ENCODE measurements around the gene PIM3. TPM values are rescaled to one million over a fixed set of nuclear protein-coding genes. Genes with fewer than 3 reads are reported as not detected.

The PIM3 gene
- total RNA-seq, 3 donors from 2014 or later, result 426 to 498 (median 461) TPM

DNA sequence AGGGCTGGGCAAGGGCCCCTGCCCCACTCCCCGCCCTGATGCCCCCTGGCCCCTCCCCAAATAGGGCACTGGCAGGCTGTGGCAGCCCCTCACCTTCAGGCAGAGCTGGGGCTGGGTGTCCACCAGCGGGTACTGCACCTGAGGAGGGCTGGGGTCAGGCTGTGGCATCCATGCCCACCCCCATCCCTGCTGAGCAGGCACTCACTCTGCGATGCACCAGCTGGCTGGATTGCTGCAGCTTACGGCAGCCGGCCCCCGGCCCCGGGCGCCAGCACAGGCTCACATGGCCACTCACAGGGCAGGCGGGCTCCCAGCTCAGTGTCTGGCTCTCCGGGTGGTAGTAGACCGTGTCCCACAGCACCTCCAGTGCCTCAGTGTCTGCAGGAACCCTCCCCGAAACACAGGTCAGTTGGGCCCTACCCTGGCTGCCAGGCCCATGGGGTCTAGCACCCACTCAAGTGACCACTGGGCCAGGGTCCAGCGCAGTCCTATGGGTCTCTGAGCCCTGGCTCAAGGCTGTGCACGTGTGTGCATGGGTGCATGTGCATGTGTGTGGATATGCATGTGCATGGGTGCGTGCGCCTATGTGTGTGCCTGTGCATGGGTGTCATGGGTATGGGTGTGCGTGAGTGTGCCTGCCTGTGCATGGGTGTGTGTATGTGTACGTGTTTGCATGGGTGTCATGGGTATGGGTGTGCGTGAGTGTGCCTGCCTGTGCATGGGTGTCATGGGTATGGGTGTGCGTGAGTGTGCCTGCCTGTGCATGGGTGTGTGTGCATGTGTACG is 37.6 kb downstream of the PIM3 start:
- H3K4me3 Mint-ChIP-seq, result no peak overlapping the region
- no peak for ATAC-seq
- DNase-seq, result no peak
- H3K27me3 Mint-ChIP-seq (ENCODE audit: low read depth), result peaks cover 11% of the 10 kb centered on the region
- H3K36me3 Mint-ChIP-seq (ENCODE audit: insufficient read depth), result no peaks in the 10 kb centered on the region
- H3K4me1 Mint-ChIP-seq (ENCODE audit: low read depth), result peaks cover 6% of the 10 kb centered on the region
- H3K9me3 Mint-ChIP-seq, result no peaks in the 10 kb centered on the region

DNA sequence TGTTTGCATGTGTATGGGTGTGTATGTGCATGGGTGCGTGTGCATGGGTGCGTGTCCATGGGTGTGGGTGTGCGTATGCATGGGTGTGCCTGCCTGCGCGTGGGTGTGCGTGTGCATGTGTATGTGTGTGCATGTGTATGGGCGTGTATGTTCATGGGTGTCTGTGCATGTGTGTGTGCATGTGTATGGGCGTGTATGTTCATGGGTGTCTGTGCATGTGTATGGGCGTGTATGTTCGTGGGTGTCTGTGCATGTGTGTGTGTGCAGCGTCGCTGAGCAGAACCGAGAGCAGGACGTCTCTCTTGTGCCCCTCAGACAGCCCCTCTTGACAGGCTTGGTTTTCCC is 38.1 kb downstream of the PIM3 start:
- no peak overlapping the region for H3K4me3 Mint-ChIP-seq
- H3K27me3 Mint-ChIP-seq (ENCODE audit: low read depth), result peaks cover 11% of the 10 kb centered on the region
- ATAC-seq (no peak), DNase-seq (no peak)
- H3K36me3 Mint-ChIP-seq (ENCODE audit: insufficient read depth), result no peaks in the 10 kb centered on the region
- H3K4me1 Mint-ChIP-seq (ENCODE audit: low read depth), result peaks cover 2% of the 10 kb centered on the region
- H3K9me3 Mint-ChIP-seq, result no peaks in the 10 kb centered on the region

DNA sequence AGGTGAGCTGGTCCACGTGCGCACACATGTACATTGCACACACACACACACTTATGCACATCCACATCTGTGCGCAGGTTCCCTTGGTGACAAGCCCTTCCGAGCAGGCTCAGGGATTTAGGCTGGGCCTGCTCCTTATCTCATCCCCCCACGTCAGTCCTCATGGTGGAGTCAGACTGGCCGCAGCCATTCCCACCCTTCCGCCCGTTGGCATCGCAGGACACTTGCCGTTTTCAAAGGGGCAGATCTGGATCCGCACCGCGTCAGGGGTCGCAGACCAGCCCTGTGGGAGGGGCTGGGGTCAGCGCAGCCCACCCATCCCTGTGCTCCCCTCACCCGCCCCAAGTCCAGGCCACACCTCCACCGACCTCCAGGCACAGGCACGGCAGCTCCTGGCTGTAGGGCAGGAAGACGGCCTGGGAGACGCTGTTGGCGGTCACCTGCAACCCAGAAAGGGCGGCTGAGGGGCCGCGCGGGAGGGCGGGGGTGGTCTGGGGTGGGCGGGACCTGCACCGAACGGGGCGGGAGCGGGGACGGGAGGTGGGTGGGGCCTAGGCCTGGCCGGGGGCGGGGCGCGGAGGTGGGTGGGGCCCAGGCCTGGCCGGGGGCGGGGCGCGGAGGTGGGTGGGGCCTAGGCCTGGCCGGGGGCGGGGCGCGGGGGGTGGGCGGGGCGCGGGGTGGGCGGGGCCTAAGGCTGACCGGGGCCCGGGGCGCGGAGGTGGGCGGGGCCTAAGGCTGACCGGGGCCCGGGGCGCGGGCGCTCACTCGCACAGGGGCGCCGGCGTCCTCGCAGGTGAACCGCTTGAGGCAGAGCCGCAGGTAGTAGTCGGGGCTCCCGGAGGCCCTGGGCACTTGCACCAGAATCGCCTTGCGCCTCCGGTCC is 38.7 kb downstream of the PIM3 start:
- Mint-ChIP-seq H3K27me3 (ENCODE audit: low read depth) (peaks cover 11% of the 10 kb centered on the region), H3K9me3 (no peaks in the 10 kb centered on the region), H3K4me1 (ENCODE audit: low read depth) (peaks cover 2% of the 10 kb centered on the region), H3K4me3 (no peak overlapping the region), H3K36me3 (ENCODE audit: insufficient read depth) (no peaks in the 10 kb centered on the region)
- peak; percentile 57 to 69 for ATAC-seq
- DNase-seq, result no peak

DNA sequence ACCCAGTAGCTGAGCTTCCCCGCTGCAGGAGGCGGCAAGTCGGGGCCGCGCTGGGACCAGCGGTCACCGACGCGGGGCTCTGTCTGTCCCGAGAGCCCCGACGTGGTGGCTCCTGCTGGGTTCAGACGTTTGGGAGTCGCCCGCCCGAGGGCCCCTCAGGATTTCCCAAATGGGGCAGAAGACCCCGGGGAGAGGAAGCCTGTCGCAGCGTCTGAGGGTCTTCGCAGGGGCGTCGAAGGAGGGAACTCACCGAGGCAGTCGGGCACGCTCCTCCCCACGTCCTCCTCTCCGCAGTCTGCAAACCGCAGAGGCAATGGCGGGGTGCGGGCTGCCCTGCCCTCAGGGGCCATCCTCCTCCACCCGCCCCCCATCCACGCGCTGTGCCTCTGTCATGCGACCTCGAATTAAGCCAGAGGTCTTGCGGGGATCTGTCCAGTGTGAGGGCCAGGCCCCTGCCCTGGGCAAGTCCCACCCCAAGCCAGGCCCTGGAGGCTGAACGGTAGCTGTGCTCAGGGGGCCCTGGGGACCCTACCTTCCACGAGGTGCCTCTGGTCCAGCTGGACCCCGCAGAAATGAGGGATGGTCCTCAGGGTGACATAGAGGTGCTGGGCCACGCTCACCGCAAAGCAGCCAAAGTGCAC is 39.5 kb downstream of the PIM3 start:
- Mint-ChIP-seq H3K9me3 (no peaks in the 10 kb centered on the region), H3K36me3 (ENCODE audit: insufficient read depth) (no peaks in the 10 kb centered on the region), H3K27me3 (ENCODE audit: low read depth) (peaks cover 11% of the 10 kb centered on the region), H3K4me1 (ENCODE audit: low read depth) (peaks cover 5% of the 10 kb centered on the region), H3K4me3 (no peak overlapping the region)
- ATAC-seq, result no peak
- no peak for DNase-seq

DNA sequence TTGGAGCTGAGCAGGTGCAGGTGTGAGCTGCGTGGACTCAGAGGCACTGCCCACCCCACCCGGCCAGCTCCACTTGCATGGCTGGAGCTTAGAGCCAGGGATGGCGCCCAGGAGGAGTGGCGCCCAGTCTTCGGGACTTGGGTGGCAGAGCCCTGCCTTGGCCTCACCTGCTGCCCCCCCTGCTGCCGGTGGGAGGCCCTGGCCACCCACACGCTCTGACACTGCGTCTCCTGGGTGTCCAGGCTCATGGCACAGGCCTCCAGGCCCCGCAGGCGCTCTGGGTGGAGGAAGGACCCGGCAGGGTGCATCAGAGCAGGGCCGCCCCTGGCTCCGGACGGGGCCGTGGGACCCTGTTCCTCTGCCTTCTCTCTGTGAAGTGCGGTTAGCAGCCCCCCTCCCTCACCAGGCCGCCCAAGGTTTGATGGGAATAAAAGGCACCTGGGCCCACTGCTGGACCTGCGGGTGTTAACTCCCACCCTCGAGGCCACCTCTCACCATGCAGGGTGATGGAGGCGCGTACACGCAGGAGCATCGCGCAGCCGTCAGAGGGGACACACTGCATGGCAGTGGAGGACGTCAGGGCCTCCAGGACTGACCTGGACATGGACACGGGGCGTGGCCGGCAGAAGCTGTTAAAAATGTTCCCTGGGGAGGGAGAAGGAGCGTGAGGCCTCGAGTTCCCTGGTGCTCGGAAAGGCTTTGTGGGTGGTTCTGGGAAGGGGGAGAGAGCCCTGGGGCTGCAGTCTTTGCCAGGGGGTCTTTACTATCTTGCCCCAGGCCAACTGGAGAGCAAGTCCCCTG is 40.2 kb downstream of the PIM3 start:
- no peak overlapping the region for H3K4me3 Mint-ChIP-seq
- H3K36me3 Mint-ChIP-seq (ENCODE audit: insufficient read depth), result no peaks in the 10 kb centered on the region
- peaks cover 7% of the 10 kb centered on the region for H3K4me1 Mint-ChIP-seq (ENCODE audit: low read depth)
- H3K9me3 Mint-ChIP-seq, result no peaks in the 10 kb centered on the region
- DNase-seq, result no peak
- peaks cover 13% of the 10 kb centered on the region for H3K27me3 Mint-ChIP-seq (ENCODE audit: low read depth)
- no peak for ATAC-seq

DNA sequence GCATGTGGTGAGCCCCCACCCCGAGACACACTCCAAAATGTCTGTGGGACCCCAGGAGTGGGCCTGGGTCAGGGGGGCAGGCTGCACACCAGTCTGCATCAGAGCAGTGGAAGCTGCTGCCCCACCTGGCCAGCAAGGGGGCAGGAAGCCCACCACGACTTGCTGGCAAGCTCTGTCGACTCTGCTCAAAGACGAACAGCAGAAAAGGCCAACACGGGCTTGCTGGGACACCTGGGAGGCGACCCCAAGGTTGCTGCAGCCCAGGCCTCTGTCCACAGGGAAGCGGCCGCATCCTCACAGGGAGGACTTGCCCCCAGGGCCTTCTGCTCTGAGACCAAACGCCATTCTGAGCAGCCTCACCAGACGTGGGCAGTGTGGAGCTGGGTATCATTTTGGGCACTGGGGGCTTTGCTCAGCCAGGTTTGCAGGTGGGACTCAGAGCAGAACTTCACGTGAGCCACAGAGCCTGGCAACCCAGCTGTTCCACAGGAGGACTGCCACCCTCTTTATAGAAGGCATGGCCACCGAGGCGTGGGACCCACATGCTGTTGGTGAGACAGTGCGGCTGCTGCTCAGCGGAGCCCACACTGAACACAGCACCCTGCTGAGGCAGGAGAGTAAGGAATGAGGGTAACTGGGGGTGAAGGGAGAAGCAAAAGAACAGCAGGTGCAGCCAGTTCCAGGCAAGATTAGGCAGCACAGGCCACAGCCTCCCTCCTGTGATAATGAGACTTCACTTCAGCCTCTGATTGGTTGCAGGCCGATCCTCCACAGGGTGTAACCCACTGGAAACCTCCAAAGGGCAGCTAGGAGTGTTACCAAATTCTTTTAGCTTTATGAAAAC is 41.0 kb downstream of the PIM3 start:
- Mint-ChIP-seq H3K4me3 (no peak overlapping the region), H3K36me3 (ENCODE audit: insufficient read depth) (no peaks in the 10 kb centered on the region), H3K9me3 (no peaks in the 10 kb centered on the region), H3K27me3 (ENCODE audit: low read depth) (peaks cover 13% of the 10 kb centered on the region), H3K4me1 (ENCODE audit: low read depth) (peaks cover 7% of the 10 kb centered on the region)
- no peak for DNase-seq
- no peak for ATAC-seq

DNA sequence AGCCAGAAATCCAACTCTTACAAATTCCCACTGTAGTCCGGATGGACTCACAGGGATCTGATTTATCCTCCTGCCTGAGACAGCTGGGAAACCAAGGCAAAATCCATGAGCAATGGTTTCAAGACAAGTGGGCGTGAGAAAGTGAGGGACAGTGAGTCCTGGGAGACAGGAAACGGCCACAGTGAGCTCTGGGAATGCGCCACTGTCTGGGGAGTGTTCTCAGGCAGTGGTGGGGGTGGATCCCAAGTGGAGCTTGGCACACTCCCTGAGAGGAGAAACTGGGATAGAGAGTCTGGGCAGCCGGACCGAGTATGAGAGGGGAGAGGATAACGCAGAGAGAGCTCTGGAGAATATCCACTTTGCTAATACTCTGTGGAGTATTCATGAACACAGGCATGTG is 42.2 kb downstream of the PIM3 start:
- Mint-ChIP-seq H3K9me3 (no peaks in the 10 kb centered on the region), H3K4me1 (ENCODE audit: low read depth) (peaks cover 7% of the 10 kb centered on the region), H3K4me3 (no peak overlapping the region), H3K36me3 (ENCODE audit: insufficient read depth) (no peaks in the 10 kb centered on the region), H3K27me3 (ENCODE audit: low read depth) (peaks cover 13% of the 10 kb centered on the region)
- no peak for DNase-seq
- ATAC-seq, result no peak

DNA sequence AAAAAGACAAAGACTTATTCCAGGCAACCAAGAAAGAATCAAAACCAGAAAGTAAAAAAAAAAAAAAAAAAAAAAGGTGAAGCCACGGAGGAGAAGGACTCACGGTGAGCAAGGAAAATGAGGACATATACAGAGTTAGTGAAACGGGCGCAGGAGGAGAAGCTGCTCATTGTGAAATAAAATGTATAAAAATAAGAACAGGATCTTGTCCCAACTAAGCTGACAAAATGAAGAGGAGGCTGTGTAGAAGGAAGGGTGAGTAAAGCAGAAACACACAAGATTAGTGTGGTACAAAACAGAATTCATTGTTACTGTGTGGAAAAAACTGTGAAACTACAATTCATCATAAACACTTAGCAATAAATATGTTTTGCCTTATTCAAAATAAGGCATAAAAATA is 44.3 kb downstream of the PIM3 start:
- H3K4me1 Mint-ChIP-seq (ENCODE audit: low read depth), result peaks cover 7% of the 10 kb centered on the region

DNA sequence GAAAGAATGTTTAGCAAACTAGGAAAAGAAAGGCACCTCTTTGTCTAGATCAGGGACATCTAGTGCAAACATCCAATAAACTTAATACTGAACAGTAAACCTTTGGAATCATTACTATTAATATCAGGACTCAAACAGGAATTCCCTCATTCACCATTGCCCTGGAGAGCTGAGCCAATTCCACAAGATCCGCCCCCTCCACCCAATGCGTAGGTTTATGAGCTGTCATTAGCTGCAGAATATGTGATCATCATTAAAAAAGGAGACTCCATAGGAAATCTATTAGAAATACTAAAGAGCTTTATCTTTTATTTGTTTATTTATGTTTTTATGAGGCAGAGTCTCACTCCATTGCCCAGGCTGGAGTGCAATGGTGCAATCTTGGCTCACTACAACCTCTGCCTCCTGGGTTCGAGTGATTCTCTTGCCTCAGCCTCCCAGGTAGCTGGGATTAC is 46.5 kb downstream of the PIM3 start:
- no peaks in the 10 kb centered on the region for H3K9me3 Mint-ChIP-seq
- H3K27me3 Mint-ChIP-seq (ENCODE audit: low read depth), result peaks cover 17% of the 10 kb centered on the region
- H3K4me3 Mint-ChIP-seq, result no peak overlapping the region
- H3K4me1 Mint-ChIP-seq (ENCODE audit: low read depth), result peaks cover 17% of the 10 kb centered on the region
- no peaks in the 10 kb centered on the region for H3K36me3 Mint-ChIP-seq (ENCODE audit: insufficient read depth)
- DNase-seq (no peak), ATAC-seq (no peak)

More for the DNA sequence above, 44.3 kb downstream of the PIM3 start:
- ATAC-seq (no peak), DNase-seq (no peak)
- H3K36me3 Mint-ChIP-seq (ENCODE audit: insufficient read depth), result no peaks in the 10 kb centered on the region
- peaks cover 12% of the 10 kb centered on the region for H3K27me3 Mint-ChIP-seq (ENCODE audit: low read depth)
- H3K4me3 Mint-ChIP-seq, result no peak overlapping the region
- H3K9me3 Mint-ChIP-seq, result no peaks in the 10 kb centered on the region

DNA sequence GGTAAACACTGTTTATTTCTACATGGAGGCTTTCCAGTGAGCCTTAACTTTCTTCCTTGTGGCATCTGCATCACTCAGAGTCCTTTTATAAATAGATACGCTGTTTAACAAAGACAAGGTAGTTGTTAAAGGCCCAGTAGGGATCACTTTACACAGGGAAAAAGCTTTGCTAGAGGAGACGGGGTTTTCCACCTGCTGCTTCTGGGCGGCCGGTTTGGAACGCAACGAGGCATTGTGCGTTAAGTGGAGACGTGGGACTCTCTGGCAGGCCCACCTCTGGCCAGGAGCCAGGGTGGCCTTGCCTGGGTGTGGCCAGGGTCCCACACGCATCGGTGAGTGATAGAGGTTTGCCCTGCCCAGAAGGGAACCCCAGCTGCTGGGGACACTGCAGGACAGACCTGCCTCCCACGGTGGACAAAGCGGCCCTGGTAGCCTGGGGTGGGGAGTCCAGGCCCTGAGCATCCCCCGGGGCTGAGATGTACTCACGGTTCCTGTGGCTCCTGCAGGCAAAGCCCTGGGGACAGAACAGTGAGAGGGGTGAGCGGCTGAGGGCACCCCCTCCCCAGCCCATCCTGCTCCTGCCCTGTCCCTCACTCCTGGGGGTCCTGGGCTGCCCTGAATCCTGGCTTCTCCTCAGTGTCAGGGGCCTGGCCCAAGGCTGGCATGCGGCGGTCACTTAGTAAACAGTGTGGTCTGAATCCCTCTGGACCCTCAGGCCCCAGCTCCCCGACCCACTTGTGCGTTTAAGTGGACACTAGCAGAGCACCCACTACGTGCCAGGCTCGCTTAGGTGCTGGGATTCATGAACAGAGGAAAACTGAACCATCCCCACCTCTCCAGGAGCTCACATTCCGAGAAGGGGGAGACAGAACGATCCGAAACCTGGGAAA is 47.8 kb downstream of the PIM3 start:
- DNase-seq (no peak), ATAC-seq (no peak)
- H3K36me3 Mint-ChIP-seq (ENCODE audit: insufficient read depth), result no peaks in the 10 kb centered on the region
- peaks cover 19% of the 10 kb centered on the region for H3K4me1 Mint-ChIP-seq (ENCODE audit: low read depth)
- peaks cover 13% of the 10 kb centered on the region for H3K27me3 Mint-ChIP-seq (ENCODE audit: low read depth)
- no peaks in the 10 kb centered on the region for H3K9me3 Mint-ChIP-seq
- H3K4me3 Mint-ChIP-seq, result no peak overlapping the region

DNA sequence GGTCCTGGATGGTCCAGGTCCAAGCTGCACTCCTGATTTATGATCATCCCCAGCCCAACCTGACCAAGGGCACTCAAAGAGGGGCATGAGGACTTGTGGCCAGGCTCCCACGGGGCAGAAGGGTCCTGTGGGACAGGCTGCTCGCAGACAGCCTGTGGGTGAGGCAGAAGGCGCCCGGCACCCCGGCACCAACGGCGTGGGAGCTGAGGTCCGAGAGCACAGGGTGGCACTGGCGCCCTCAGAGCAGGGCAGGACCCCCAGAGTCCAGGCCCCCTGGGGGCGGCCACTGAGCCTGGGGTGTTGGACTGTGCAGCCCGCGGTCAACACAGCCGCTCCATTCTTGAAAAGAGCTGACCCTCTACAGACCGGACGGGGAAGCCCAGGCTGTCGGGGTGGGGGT is 48.7 kb downstream of the PIM3 start:
- H3K4me3 Mint-ChIP-seq, result peak overlapping the region; percentile 16
- no peaks in the 10 kb centered on the region for H3K36me3 Mint-ChIP-seq (ENCODE audit: insufficient read depth)
- peaks cover 24% of the 10 kb centered on the region for H3K4me1 Mint-ChIP-seq (ENCODE audit: low read depth)
- peaks cover 13% of the 10 kb centered on the region for H3K27me3 Mint-ChIP-seq (ENCODE audit: low read depth)
- ATAC-seq (no peak), DNase-seq (no peak)
- no peaks in the 10 kb centered on the region for H3K9me3 Mint-ChIP-seq

DNA sequence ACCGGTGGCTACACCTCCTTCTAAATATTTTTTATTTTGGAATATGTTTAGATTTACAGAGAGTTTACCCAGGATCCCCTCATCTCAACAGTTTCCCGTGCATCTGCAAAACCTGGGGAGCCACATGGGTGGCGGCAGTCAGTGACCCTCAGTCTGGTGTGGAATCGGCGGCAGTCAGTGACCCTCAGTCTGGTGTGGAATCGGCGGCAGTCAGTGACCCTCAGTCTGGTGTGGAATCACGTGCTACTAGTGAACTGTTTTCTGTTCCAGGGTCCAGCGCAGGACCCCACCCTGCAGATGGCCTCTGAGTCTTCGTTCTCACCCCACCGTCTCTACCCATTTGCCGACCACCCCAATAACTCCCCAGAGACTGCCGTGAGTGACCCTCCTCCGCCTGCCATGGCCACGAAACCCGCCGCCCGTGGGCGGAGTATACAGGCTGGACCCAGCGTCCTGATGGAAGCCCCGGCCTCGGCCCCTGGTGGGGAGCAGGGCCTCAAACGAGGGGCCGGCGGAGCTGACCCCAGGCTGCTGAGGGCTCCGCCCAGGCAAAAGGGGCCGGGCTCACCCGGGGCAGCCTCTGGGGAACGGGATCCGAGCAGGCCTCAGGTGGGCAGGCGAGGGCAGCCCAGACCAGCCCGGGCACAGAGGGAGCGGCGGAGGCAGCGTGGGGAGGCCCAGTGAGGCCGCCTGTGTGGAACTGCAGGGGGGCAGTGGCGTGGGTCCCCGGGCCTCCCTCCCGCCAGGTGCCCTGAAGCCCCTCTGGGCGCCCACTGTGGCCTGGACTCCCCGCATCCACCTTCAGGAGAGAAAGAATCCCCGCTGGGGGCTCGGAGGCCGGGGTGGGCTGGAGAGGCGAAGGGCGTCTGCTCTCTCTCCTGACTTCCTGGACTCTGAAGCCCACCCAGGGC is 49.4 kb downstream of the PIM3 start:
- Mint-ChIP-seq H3K4me1 (ENCODE audit: low read depth) (peaks cover 21% of the 10 kb centered on the region), H3K9me3 (no peaks in the 10 kb centered on the region), H3K27me3 (ENCODE audit: low read depth) (peaks cover 13% of the 10 kb centered on the region), H3K36me3 (ENCODE audit: insufficient read depth) (no peaks in the 10 kb centered on the region), H3K4me3 (no peak overlapping the region)
- DNase-seq, result no peak
- ATAC-seq, result no peak

Data from activated T-cell treated with anti-CD3 and anti-CD28 coated beads, Interleukin-2, amount 50 U/mL, for 4 hours (primary cell).